OCI-LY7 (cell line): Measurements from ENCODE around the gene OR14K1. TPM values are rescaled to one million over a fixed set of nuclear protein-coding genes. Genes with fewer than 3 reads are reported as not detected.

Experiments
- BruUV-seq: library from RNA; stranded (reverse); fragments of 400-500 nt; replicated peaks from 2 replicates; lab custom pipeline; 2021; lab: Mats Ljungman, UMichigan
- CTCF ChIA-PET: fragments of 300-600 bp; sonication (Branson Sonifier 250); formaldehyde crosslinking; loops from one replicate; lab custom pipeline; 2022; ENCODE audit warnings: antibody characterized with exemption; ENCODE audit not compliant: unreplicated experiment; lab: Charles Lee
- POLR2A ChIA-PET: fragments of 300-600 bp; sonication (Branson Sonifier 250); formaldehyde crosslinking; loops from one replicate; lab custom pipeline; 2022; ENCODE audit warnings: antibody characterized with exemption; lab: Charles Lee
- DNase-seq: peaks from one replicate; pipeline ENCODE4 v3.0.0-alpha.2; 2015; ENCODE audit warnings: low spot score
- H2AFZ ChIP-seq: fragments of 200-600 bp; sonication (generic), shearing (Covaris generic); 2 replicates; pipeline ENCODE4 v1.6.1; 2014; ENCODE audit warnings: mild to moderate bottlenecking, antibody characterized with exemption, low read length, moderate library complexity
- H3K27ac ChIP-seq: fragments of 200-600 bp; sonication (generic); 2 replicates; pipeline ENCODE4 v1.5.1; 2014; ENCODE audit warnings: mixed run types, low read depth, mild to moderate bottlenecking, moderate library complexity, low read length, inconsistent platforms; ENCODE audit not compliant: poor library complexity, severe bottlenecking
- H3K36me3 ChIP-seq: fragments of 200-600 bp; sonication (generic); 2 replicates; pipeline ENCODE4 v1.6.1; 2014; ENCODE audit warnings: mild to moderate bottlenecking, antibody characterized with exemption, low read length, moderate library complexity, mixed read lengths; ENCODE audit not compliant: insufficient read depth
- H3K4me1 ChIP-seq: fragments of 200-600 bp; sonication (generic); 2 replicates; pipeline ENCODE4 v1.5.1; 2014; ENCODE audit warnings: mild to moderate bottlenecking, low read length; ENCODE audit not compliant: insufficient read depth, poor library complexity, severe bottlenecking
- H3K4me2 ChIP-seq: fragments of 200-600 bp; sonication (generic); 2 replicates; pipeline ENCODE4 v1.6.1; 2014; ENCODE audit warnings: mild to moderate bottlenecking, low read length
- H3K4me3 ChIP-seq: fragments of 200-600 bp; sonication (generic); 2 replicates; pipeline ENCODE4 v1.5.1; 2014; ENCODE audit warnings: mild to moderate bottlenecking, low read depth, low read length; ENCODE audit not compliant: poor library complexity, severe bottlenecking
- H3K79me2 ChIP-seq: fragments of 200-600 bp; sonication (generic); 2 replicates; pipeline ENCODE4 v1.6.1; 2016; ENCODE audit warnings: low read depth, mild to moderate bottlenecking, low read length, moderate library complexity, mixed read lengths; ENCODE audit not compliant: insufficient read depth
- H3K9me2 ChIP-seq: fragments of 200-600 bp; sonication (generic); 2 replicates; pipeline ENCODE4 v1.6.1; 2016; ENCODE audit warnings: mild to moderate bottlenecking, low read length, mixed read lengths; ENCODE audit not compliant: insufficient read depth
- H3K9me3 ChIP-seq: fragments of 200-600 bp; sonication (generic); 2 replicates; pipeline ENCODE4 v1.6.1; 2014; ENCODE audit warnings: mild to moderate bottlenecking, mixed run types, low read length, mixed read lengths
- H4K20me1 ChIP-seq: fragments of 200-600 bp; sonication (generic); 2 replicates; pipeline ENCODE4 v1.6.1; 2014; ENCODE audit warnings: mild to moderate bottlenecking, antibody characterized with exemption, low read length, moderate library complexity, mixed read lengths; ENCODE audit not compliant: insufficient read depth
- EZH2phosphoT487 ChIP-seq: fragments of 200-600 bp; sonication (generic); IDR thresholded peaks from 2 replicates; pipeline ENCODE4 v1.6.1; 2018; ENCODE audit warnings: low read depth, borderline replicate concordance, mild to moderate bottlenecking, mixed run types, antibody characterized with exemption, low read length, moderate library complexity, mixed read lengths
- intact Hi-C: fragments of 100-400 bp; cut with micrococcal nuclease; formaldehyde crosslinking; loops from one replicate; pipeline ENCODE4 v1.10.0; 2022; ENCODE audit not compliant: unreplicated experiment
- total RNA-seq, 2 experiments: library from RNA; depleted of rRNA in 1 of 2; stranded (reverse); fragments of >200 nt in 1 of 2; shearing (Covaris generic) in 1 of 2; gene quantifications; 2 replicates each; pipeline ENCODE4 v1.2.3, GENCODE V29; 2014 to 2022
- TF ChIP-seq, protein P1 (sequence below): fragments of 200-600 bp; sonication (generic); conservative IDR thresholded peaks from 2 replicates; pipeline ENCODE4 v1.5.1; 2014; ENCODE audit warnings: mild to moderate bottlenecking, antibody characterized with exemption, low read length, moderate library complexity, mixed read lengths

Gene OR14K1
- total RNA-seq, 2 experiments from 2014 or later = not detected

DNA sequence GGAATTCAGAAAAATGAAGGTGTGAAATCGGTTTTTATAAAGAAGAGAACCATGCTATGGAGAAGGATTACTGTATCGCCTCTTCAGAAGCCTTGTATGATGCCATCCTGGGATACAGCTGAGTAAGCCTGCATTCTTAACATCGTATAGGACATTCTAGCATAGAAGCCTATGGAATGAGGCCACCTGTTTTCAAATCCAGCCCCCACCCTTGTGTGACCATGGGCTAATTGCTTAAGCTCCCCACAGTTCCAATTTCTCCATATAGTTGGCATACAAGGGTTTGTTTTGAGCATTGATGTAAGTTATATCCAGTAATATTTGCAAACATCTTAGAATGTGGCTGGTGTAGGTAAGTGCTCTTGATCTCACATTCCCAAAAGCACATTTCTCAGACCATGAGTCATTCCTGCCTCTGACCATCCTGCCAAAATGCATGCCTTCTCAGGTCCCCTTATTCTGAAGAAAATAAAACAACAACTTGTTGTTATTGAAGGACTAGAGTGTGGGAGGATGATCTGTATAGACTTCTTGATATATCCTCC, 8.0 kb downstream of the OR14K1 start:
- no peak overlapping the region for H3K4me3 ChIP-seq
- DNase-seq = no peak
- POLR2A ChIA-PET = no interaction called here
- no peaks in the 10 kb centered on the region for H3K4me1 ChIP-seq
- TF ChIP-seq EZH2phosphoT487 = no peak
- TF ChIP-seq, protein P1, sequence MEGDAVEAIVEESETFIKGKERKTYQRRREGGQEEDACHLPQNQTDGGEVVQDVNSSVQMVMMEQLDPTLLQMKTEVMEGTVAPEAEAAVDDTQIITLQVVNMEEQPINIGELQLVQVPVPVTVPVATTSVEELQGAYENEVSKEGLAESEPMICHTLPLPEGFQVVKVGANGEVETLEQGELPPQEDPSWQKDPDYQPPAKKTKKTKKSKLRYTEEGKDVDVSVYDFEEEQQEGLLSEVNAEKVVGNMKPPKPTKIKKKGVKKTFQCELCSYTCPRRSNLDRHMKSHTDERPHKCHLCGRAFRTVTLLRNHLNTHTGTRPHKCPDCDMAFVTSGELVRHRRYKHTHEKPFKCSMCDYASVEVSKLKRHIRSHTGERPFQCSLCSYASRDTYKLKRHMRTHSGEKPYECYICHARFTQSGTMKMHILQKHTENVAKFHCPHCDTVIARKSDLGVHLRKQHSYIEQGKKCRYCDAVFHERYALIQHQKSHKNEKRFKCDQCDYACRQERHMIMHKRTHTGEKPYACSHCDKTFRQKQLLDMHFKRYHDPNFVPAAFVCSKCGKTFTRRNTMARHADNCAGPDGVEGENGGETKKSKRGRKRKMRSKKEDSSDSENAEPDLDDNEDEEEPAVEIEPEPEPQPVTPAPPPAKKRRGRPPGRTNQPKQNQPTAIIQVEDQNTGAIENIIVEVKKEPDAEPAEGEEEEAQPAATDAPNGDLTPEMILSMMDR = no peak
- no peaks in the 10 kb centered on the region for H4K20me1 ChIP-seq
- no peaks in the 10 kb centered on the region for H3K9me2 ChIP-seq
- no peaks in the 10 kb centered on the region for H3K9me3 ChIP-seq
- no TSS peak for BruUV-seq
- intact Hi-C loops = no loop called here
- H3K27ac ChIP-seq = no peak overlapping the region
- H3K36me3 ChIP-seq = no peaks in the 10 kb centered on the region
- H2AFZ ChIP-seq = no peak overlapping the region
- H3K79me2 ChIP-seq = no peaks in the 10 kb centered on the region
- CTCF ChIA-PET = no interaction called here
- no peak overlapping the region for H3K4me2 ChIP-seq

DNA sequence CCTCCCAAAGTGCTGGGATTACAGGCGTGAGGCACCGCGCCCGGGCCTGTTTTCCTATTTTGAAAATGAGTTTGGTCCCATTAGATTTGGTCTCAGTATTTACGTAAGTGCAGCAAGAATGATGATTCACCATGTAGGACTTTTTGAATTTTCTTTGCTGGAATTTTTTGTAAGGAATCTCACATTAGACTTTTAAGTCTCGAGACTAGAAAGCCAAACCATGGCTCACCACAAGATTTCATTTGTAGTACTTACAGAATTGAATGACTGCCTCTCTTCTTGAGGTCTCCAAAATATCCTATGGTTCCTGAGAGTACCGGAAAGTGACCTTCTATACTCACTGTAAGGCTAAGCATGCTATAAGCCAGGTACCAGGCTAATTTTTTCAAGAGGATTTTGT, 9.2 kb downstream of the OR14K1 start:
- H3K4me1 ChIP-seq = no peaks in the 10 kb centered on the region
- H3K9me3 ChIP-seq = no peaks in the 10 kb centered on the region
- DNase-seq = no peak
- no peak for TF ChIP-seq EZH2phosphoT487
- TF ChIP-seq, protein P1 = no peak
- no peaks in the 10 kb centered on the region for H4K20me1 ChIP-seq
- ChIA-PET CTCF (no interaction called here), POLR2A (no interaction called here)
- intact Hi-C loops = no loop called here
- H3K27ac ChIP-seq = no peak overlapping the region
- H2AFZ ChIP-seq = no peak overlapping the region
- H3K9me2 ChIP-seq = no peaks in the 10 kb centered on the region
- no TSS peak for BruUV-seq
- no peak overlapping the region for H3K4me3 ChIP-seq
- H3K79me2 ChIP-seq = no peaks in the 10 kb centered on the region
- no peak overlapping the region for H3K4me2 ChIP-seq
- no peaks in the 10 kb centered on the region for H3K36me3 ChIP-seq

DNA sequence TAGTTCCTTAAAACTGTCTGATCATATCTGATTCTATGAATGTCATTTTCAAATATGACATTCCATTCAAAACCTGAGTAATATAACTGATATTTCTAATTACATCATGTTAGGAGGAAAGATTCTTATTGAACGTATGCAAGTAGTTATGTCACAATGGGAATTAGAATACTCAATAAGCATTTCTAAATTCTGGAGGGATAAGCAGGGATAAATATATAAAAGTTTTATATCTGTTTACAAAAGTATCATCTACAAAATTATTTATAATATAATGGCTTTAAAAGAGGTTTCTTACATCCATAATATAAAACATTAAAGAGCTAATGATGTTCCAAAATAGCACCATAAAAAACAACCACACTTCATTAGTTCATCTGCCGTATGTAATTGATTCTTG, 9.6 kb downstream of the OR14K1 start, which contains the start of gene OR14A2:
TSS of gene OR14A2 (minus strand) at position 101 of the 400 bp plus-strand sequence.
- Histone ChIP-seq H3K36me3 (no peaks in the 10 kb centered on the region), H3K79me2 (no peaks in the 10 kb centered on the region), H3K9me2 (no peaks in the 10 kb centered on the region), H3K9me3 (no peaks in the 10 kb centered on the region), H4K20me1 (no peaks in the 10 kb centered on the region), H2AFZ (no peak within 1 kb of the TSS), H3K4me3 (no peak within 1 kb of the TSS), H3K4me1 (no peaks in the 10 kb centered on the region), H3K4me2 (no peak within 1 kb of the TSS), H3K27ac (no peak within 1 kb of the TSS)
- POLR2A ChIA-PET = no interaction called here
- no peak for TF ChIP-seq EZH2phosphoT487
- TF ChIP-seq, protein P1 = no peak
- BruUV-seq = no TSS peak
- intact Hi-C loops = no loop called here
- CTCF ChIA-PET = no interaction called here
- no peak for DNase-seq
